ENCODE measurements around the gene RAPGEF2. TPM values are rescaled to one million over a fixed set of nuclear protein-coding genes. Genes with fewer than 3 reads are reported as not detected.

The RAPGEF2 gene
- total and polyA plus RNA-seq, 2 donors from 2014 or later: 6.9 to 50.6 TPM

- intact Hi-C loops (cut with DNase I): no loop called here
- FAIRE-seq (no peak), DNase-seq (no peak)
- Histone ChIP-seq H3K9ac (ENCODE audit: low read length in 3 of 3) (no peak overlapping the region), H3K4me3 (ENCODE audit: low read length in 3 of 3) (no peak overlapping the region), H3K27ac (ENCODE audit: low read depth in 2 of 2, low read length in 2 of 2) (no peak overlapping the region), H3K27me3 (ENCODE audit: control insufficient read depth, insufficient read depth, low read length) (no peaks in the 10 kb centered on the region), H3K9me3 (ENCODE audit: control insufficient read depth in 2 of 3, insufficient read depth in 1 of 3, low read length in 3 of 3) (no peaks in the 10 kb centered on the region), H3K36me3 (ENCODE audit: control insufficient read depth in 2 of 3, insufficient read depth in 3 of 3, low read length in 3 of 3) (no peaks in the 10 kb centered on the region), H3K4me1 (ENCODE audit: control insufficient read depth in 2 of 3, insufficient read depth in 2 of 3, low read depth in 1 of 3, low read length in 3 of 3) (no peaks in the 10 kb centered on the region)
- TF ChIP-seq CTCF (IDR thresholded peaks at IDR 0.05; ENCODE audit: borderline replicate concordance, extremely low read depth, insufficient read depth): no peak
These were observed 32.1 kb upstream of the RAPGEF2 start for GRCh38 chr4:159070742-159071141.

- Histone ChIP-seq H3K9me3 (ENCODE audit: control insufficient read depth in 2 of 3, insufficient read depth in 1 of 3, low read length in 3 of 3) (no peaks in the 10 kb centered on the region), H3K27me3 (ENCODE audit: control insufficient read depth, insufficient read depth, low read length) (no peaks in the 10 kb centered on the region), H3K36me3 (ENCODE audit: control insufficient read depth in 2 of 3, insufficient read depth in 3 of 3, low read length in 3 of 3) (no peaks in the 10 kb centered on the region), H3K27ac (ENCODE audit: low read depth in 2 of 2, low read length in 2 of 2) (peak overlapping the region in 1 of 2 donors; percentile 22), H3K4me3 (ENCODE audit: low read length in 3 of 3) (no peak overlapping the region), H3K4me1 (ENCODE audit: control insufficient read depth in 2 of 3, insufficient read depth in 2 of 3, low read depth in 1 of 3, low read length in 3 of 3) (no peaks in the 10 kb centered on the region), H3K9ac (ENCODE audit: low read length in 3 of 3) (no peak overlapping the region)
- DNase-seq: no peak
- intact Hi-C loops (cut with DNase I): no loop called here
- no peak for FAIRE-seq
- TF ChIP-seq CTCF (IDR thresholded peaks at IDR 0.05; ENCODE audit: borderline replicate concordance, extremely low read depth, insufficient read depth): no peak
These were observed 31.5 kb upstream of the RAPGEF2 start for GRCh38 chr4:159071178-159071968.

GRCh38 chr4:159071969-159072765 is 30.7 kb upstream of the RAPGEF2 start:
- intact Hi-C loops (cut with DNase I): no loop called here
- H3K27me3 ChIP-seq (ENCODE audit: control insufficient read depth, insufficient read depth, low read length): no peaks in the 10 kb centered on the region
- no peak for FAIRE-seq
- H3K9ac ChIP-seq (ENCODE audit: low read length in 3 of 3): no peak overlapping the region
- no peaks in the 10 kb centered on the region for H3K4me1 ChIP-seq (ENCODE audit: control insufficient read depth in 2 of 3, insufficient read depth in 2 of 3, low read depth in 1 of 3, low read length in 3 of 3)
- no peak for DNase-seq
- no peak overlapping the region for H3K27ac ChIP-seq (ENCODE audit: low read depth in 2 of 2, low read length in 2 of 2)
- no peak overlapping the region for H3K4me3 ChIP-seq (ENCODE audit: low read length in 3 of 3)
- H3K36me3 ChIP-seq (ENCODE audit: control insufficient read depth in 2 of 3, insufficient read depth in 3 of 3, low read length in 3 of 3): no peaks in the 10 kb centered on the region
- TF ChIP-seq CTCF (IDR thresholded peaks at IDR 0.05; ENCODE audit: borderline replicate concordance, extremely low read depth, insufficient read depth): no peak
- H3K9me3 ChIP-seq (ENCODE audit: control insufficient read depth in 2 of 3, insufficient read depth in 1 of 3, low read length in 3 of 3): no peaks in the 10 kb centered on the region

All from kidney (tissue), 14 donors.